H9 (cell line): ENCODE data around the gene HMCN1. TPM values are rescaled to one million over a fixed set of nuclear protein-coding genes. Genes with fewer than 3 reads are reported as not detected.

Experiments
- DNase-seq: peaks from one replicate; pipeline ENCODE4 v3.0.0-alpha.2; 2017
- H2AFZ ChIP-seq: one replicate; pipeline ENCODE4 v1.6.1; 2013; ENCODE audit warnings: mild to moderate bottlenecking, low read length, control low read depth, moderate library complexity
- H2AK5ac ChIP-seq: 2 replicates; pipeline ENCODE4 v1.6.1; 2013; ENCODE audit warnings: low read length, control low read depth, mixed read lengths; ENCODE audit not compliant: insufficient read length
- H2BK120ac ChIP-seq: one replicate; pipeline ENCODE4 v1.6.1; 2013; ENCODE audit warnings: low read depth, mild to moderate bottlenecking, low read length, control low read depth, inconsistent platforms; ENCODE audit not compliant: poor library complexity, severe bottlenecking
- H2BK12ac ChIP-seq: 2 replicates; pipeline ENCODE4 v1.6.1; 2013; ENCODE audit warnings: low read length, control low read depth, mixed read lengths, low read depth; ENCODE audit not compliant: insufficient read length
- H2BK15ac ChIP-seq: 2 replicates; pipeline ENCODE4 v1.6.1; 2013; ENCODE audit warnings: low read depth, low read length, control low read depth
- H2BK20ac ChIP-seq: one replicate; pipeline ENCODE4 v1.6.1; 2013; ENCODE audit warnings: low read depth, mild to moderate bottlenecking, low read length, control low read depth, inconsistent platforms; ENCODE audit not compliant: poor library complexity, severe bottlenecking
- H2BK5ac ChIP-seq: 2 replicates; pipeline ENCODE4 v1.6.1; 2013; ENCODE audit warnings: low read length, control low read depth, mixed read lengths; ENCODE audit not compliant: insufficient read length
- H3K14ac ChIP-seq: 2 replicates; pipeline ENCODE4 v1.6.1; 2013; ENCODE audit warnings: low read length, control low read depth; ENCODE audit not compliant: insufficient read depth
- H3K18ac ChIP-seq: 2 replicates; pipeline ENCODE4 v1.6.1; 2013; ENCODE audit warnings: low read depth, mild to moderate bottlenecking, mixed read lengths, low read length, control low read depth; ENCODE audit not compliant: insufficient read length
- H3K23ac ChIP-seq: 2 replicates; pipeline ENCODE4 v1.6.1; 2013; ENCODE audit warnings: low read length, control low read depth, mixed read lengths, low read depth; ENCODE audit not compliant: insufficient read length
- H3K23me2 ChIP-seq: 2 replicates; pipeline ENCODE4 v1.6.1; 2013; ENCODE audit warnings: low read depth, mild to moderate bottlenecking, mixed read lengths, low read length, control low read depth; ENCODE audit not compliant: insufficient read length, poor library complexity, severe bottlenecking
- H3K27ac ChIP-seq: 2 replicates; pipeline ENCODE4 v1.5.1; 2013; ENCODE audit warnings: low read length, control low read depth, mixed read lengths, low read depth; ENCODE audit not compliant: insufficient read length
- H3K27me3 ChIP-seq: 2 replicates; pipeline ENCODE4 v1.6.1; 2013; ENCODE audit warnings: low read length, control low read depth, inconsistent platforms; ENCODE audit not compliant: insufficient read depth
- H3K4ac ChIP-seq: 2 replicates; pipeline ENCODE4 v1.6.1; 2013; ENCODE audit warnings: low read depth, mild to moderate bottlenecking, control low read depth, inconsistent platforms, low read length, moderate library complexity
- H3K4me1 ChIP-seq: 2 replicates; pipeline ENCODE4 v1.6.1; 2013; ENCODE audit warnings: low read length, control low read depth, inconsistent platforms; ENCODE audit not compliant: insufficient read depth
- H3K4me2 ChIP-seq: 2 replicates; pipeline ENCODE4 v1.6.1; 2013; ENCODE audit warnings: low read length, control low read depth, mixed read lengths; ENCODE audit not compliant: insufficient read length, insufficient read depth
- H3K56ac ChIP-seq: 2 replicates; pipeline ENCODE4 v1.6.1; 2013; ENCODE audit warnings: low read depth, mild to moderate bottlenecking, mixed read lengths, low read length, control low read depth; ENCODE audit not compliant: insufficient read length
- H3K79me1 ChIP-seq: 2 replicates; pipeline ENCODE4 v1.6.1; 2013; ENCODE audit warnings: low read depth, mild to moderate bottlenecking, moderate library complexity, low read length, control low read depth, inconsistent platforms; ENCODE audit not compliant: insufficient read depth, poor library complexity, severe bottlenecking
- H3K79me2 ChIP-seq: 2 replicates; pipeline ENCODE4 v1.6.1; 2013; ENCODE audit warnings: low read length, control low read depth, inconsistent platforms; ENCODE audit not compliant: insufficient read depth
- H3K9ac ChIP-seq: 2 replicates; pipeline ENCODE4 v1.6.1; 2013; ENCODE audit warnings: low read length, control low read depth, mixed read lengths; ENCODE audit not compliant: insufficient read length; ENCODE audit errors: extremely low read depth
- H3K9me3 ChIP-seq: one replicate; pipeline ENCODE4 v1.6.1; 2013; ENCODE audit warnings: low read depth, low read length, inconsistent platforms; ENCODE audit not compliant: control insufficient read depth
- H3T11ph ChIP-seq: one replicate; pipeline ENCODE4 v1.6.1; 2013; ENCODE audit warnings: mild to moderate bottlenecking, low read length, control low read depth, inconsistent platforms
- H4K20me1 ChIP-seq: one replicate; pipeline ENCODE4 v1.6.1; 2013; ENCODE audit not compliant: control insufficient read depth, insufficient read length, insufficient read depth
- H4K5ac ChIP-seq: 2 replicates; pipeline ENCODE4 v1.6.1; 2013; ENCODE audit warnings: low read depth, mild to moderate bottlenecking, mixed read lengths, low read length, control low read depth; ENCODE audit not compliant: insufficient read length
- H4K8ac ChIP-seq: replicated peaks from 2 replicates; pipeline ENCODE4 v1.6.1; 2013; ENCODE audit warnings: low read length, control low read depth, mixed read lengths, low read depth; ENCODE audit not compliant: insufficient read length
- H4K91ac ChIP-seq: 2 replicates; pipeline ENCODE4 v1.6.1; 2013; ENCODE audit warnings: low read depth, mild to moderate bottlenecking, moderate library complexity, mixed read lengths, low read length, control low read depth; ENCODE audit not compliant: insufficient read length
- H3K27ac Mint-ChIP-seq, 3 experiments: 2 replicates in 2 of 3; 3 replicates in 1 of 3; pipeline ENCODE4 v1.8.0; 2020 to 2021; ENCODE audit warnings: mixed read lengths in 3 of 3, mild to moderate bottlenecking in 1 of 3, moderate library complexity in 1 of 3
- H3K27me3 Mint-ChIP-seq: 2 replicates; pipeline ENCODE4 v1.8.0; 2021; ENCODE audit warnings: low read depth, mild to moderate bottlenecking, moderate library complexity, mixed read lengths
- H3K36me3 Mint-ChIP-seq, 3 experiments: 2 replicates in 2 of 3; 3 replicates in 1 of 3; pipeline ENCODE4 v1.8.0; 2020 to 2021; ENCODE audit warnings: low read depth in 3 of 3, mixed read lengths in 3 of 3; ENCODE audit not compliant: insufficient read depth in 1 of 3
- H3K4me1 Mint-ChIP-seq, 2 experiments: 2 replicates each; pipeline ENCODE4 v1.8.0; 2020; ENCODE audit warnings: mixed read lengths in 2 of 2
- H3K4me3 Mint-ChIP-seq, 2 experiments: 2 replicates in 1 of 2; 3 replicates in 1 of 2; pipeline ENCODE4 v1.8.0; 2020 to 2021; ENCODE audit warnings: mild to moderate bottlenecking in 2 of 2, mixed read lengths in 2 of 2, moderate library complexity in 1 of 2
- H3K9me3 Mint-ChIP-seq, 2 experiments: 2 replicates in 1 of 2; 3 replicates in 1 of 2; pipeline ENCODE4 v1.8.0; 2020; ENCODE audit warnings: mild to moderate bottlenecking in 2 of 2, mixed read lengths in 2 of 2, moderate library complexity in 1 of 2
- WGBS: extraction: QIAGEN DNeasy Blood & Tissue Kit; methylation state at CpG from one replicate; pipeline ENCODE4 v1.1.7; 2013; ENCODE audit warnings: missing lambda C conversion rate, low lambda C conversion rate, mixed read lengths; ENCODE audit not compliant: insufficient read length; ENCODE audit errors: extremely low coverage; 5-methylcytosine and 5-hydroxymethylcytosine counted together
- total RNA-seq: library from RNA; stranded (reverse); gene quantifications from 2 replicates; pipeline ENCODE4 v1.2.1, GENCODE V29; 2021
- TF ChIP-seq, protein P1 (sequence below): fragments of 200-600 bp; sonication (generic); conservative IDR thresholded peaks from 3 replicates; pipeline ENCODE4 v1.8.0; 2021; ENCODE audit warnings: antibody characterized with exemption, mild to moderate bottlenecking

HMCN1 gene
- total RNA-seq, 1 experiment from 2014 or later: 3.3 TPM

DNA sequence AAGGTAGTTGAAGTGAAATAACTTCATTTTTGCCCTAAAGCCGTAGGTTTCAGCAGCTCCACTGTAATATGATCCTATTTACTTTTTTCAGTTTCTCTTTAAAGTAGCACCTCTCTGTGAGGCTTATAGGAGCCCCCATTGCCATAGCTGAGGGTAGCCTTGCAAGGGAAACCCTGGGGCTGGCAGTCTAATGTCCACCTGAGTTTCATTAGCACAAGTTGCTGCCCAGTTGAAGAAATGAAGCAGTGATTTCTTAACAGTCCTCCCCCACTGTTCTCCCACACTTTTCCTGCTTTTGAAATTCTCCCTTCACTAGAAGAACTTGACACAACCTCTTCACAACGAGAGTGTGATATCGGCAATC lies 1.5 kb downstream of the HMCN1 start:
- H4K91ac ChIP-seq: no peak overlapping the region
- no peak overlapping the region for H3K4ac ChIP-seq
- H3K9me3 ChIP-seq: no peaks in the 10 kb centered on the region
- no peak overlapping the region for H3T11ph ChIP-seq
- no peak overlapping the region for H3K27ac Mint-ChIP-seq
- H3K4me1 ChIP-seq: peaks cover 3% of the 10 kb centered on the region; the same call in 1 of the 2 replicates
- no peaks in the 10 kb centered on the region for H4K20me1 ChIP-seq
- no peak overlapping the region for H2AK5ac ChIP-seq
- TF ChIP-seq, protein P1, sequence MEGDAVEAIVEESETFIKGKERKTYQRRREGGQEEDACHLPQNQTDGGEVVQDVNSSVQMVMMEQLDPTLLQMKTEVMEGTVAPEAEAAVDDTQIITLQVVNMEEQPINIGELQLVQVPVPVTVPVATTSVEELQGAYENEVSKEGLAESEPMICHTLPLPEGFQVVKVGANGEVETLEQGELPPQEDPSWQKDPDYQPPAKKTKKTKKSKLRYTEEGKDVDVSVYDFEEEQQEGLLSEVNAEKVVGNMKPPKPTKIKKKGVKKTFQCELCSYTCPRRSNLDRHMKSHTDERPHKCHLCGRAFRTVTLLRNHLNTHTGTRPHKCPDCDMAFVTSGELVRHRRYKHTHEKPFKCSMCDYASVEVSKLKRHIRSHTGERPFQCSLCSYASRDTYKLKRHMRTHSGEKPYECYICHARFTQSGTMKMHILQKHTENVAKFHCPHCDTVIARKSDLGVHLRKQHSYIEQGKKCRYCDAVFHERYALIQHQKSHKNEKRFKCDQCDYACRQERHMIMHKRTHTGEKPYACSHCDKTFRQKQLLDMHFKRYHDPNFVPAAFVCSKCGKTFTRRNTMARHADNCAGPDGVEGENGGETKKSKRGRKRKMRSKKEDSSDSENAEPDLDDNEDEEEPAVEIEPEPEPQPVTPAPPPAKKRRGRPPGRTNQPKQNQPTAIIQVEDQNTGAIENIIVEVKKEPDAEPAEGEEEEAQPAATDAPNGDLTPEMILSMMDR: no peak
- peaks cover 0 to 6% (median 0%) of the 10 kb centered on the region in 3 experiments; a peak in 3 of 7 replicates for H3K36me3 Mint-ChIP-seq
- peak overlapping the region in 1 of 2 experiments; percentile 85; a peak in 3 of 5 replicates for H3K4me3 Mint-ChIP-seq
- H2BK120ac ChIP-seq: no peak overlapping the region
- H2AFZ ChIP-seq: no peak overlapping the region
- no peak overlapping the region for H3K14ac ChIP-seq
- peaks cover 16 to 27% of the 10 kb centered on the region in 2 experiments for H3K4me1 Mint-ChIP-seq
- H3K56ac ChIP-seq: no peak overlapping the region
- H3K4me2 ChIP-seq: peak overlapping the region; percentile 51
- H3K23ac ChIP-seq: no peak overlapping the region
- H3K27me3 Mint-ChIP-seq: peaks cover 29% of the 10 kb centered on the region
- no CpG with 5 or more reads among the region's 3 CpGs for WGBS
- no peaks in the 10 kb centered on the region for H3K79me2 ChIP-seq
- no peak overlapping the region for H4K5ac ChIP-seq
- H2BK20ac ChIP-seq: no peak overlapping the region
- no peak for DNase-seq
- no peak overlapping the region for H3K9ac ChIP-seq
- H2BK12ac ChIP-seq: no peak overlapping the region
- H3K9me3 Mint-ChIP-seq: peaks cover 4 to 8% of the 10 kb centered on the region in 2 experiments; a peak in 4 of 5 replicates
- H2BK15ac ChIP-seq: no peak overlapping the region
- H3K27me3 ChIP-seq: no peaks in the 10 kb centered on the region; the same call in 1 of the 2 replicates
- H3K27ac ChIP-seq: no peak overlapping the region
- H3K79me1 ChIP-seq: no peaks in the 10 kb centered on the region
- peaks cover 7% of the 10 kb centered on the region for H3K23me2 ChIP-seq
- H4K8ac ChIP-seq: no peak overlapping the region
- H2BK5ac ChIP-seq: no peak overlapping the region
- H3K18ac ChIP-seq: no peak overlapping the region
